ENCODE measurements around the gene SART3. TPM values are rescaled to one million over a fixed set of nuclear protein-coding genes. Genes with fewer than 3 reads are reported as not detected.

SART3 gene
- total and polyA plus RNA-seq, 2 of the 13 experiments (the other 11 are each of a cell fraction or from before 2014, with no cell fraction given) = 16.1 to 69.9 TPM

GRCh38 chr12:108565146-108565545, 4.2 kb upstream of the SART3 start (continued):
- TF ChIP-seq PRDM4 (CRISPR knock-in tag; IDR thresholded peaks at IDR 0.05; ENCODE audit: borderline replicate concordance) (no peak), DRAP1 (CRISPR knock-in tag; IDR thresholded peaks at IDR 0.05) (no peak), SETDB1 (CRISPR knock-in tag; IDR thresholded peaks at IDR 0.05; ENCODE audit: borderline replicate concordance) (no peak), ZNF530 (CRISPR knock-in tag; IDR thresholded peaks at IDR 0.05; ENCODE audit: low read depth) (no peak), ZSCAN25 (CRISPR knock-in tag; IDR thresholded peaks at IDR 0.05) (no peak), ZFYVE20 (CRISPR knock-in tag; IDR thresholded peaks at IDR 0.05; ENCODE audit: borderline replicate concordance, low read depth) (no peak), ZNF337 (CRISPR knock-in tag; IDR thresholded peaks at IDR 0.05; ENCODE audit: borderline replicate concordance, low read depth) (no peak), KLF11 (CRISPR knock-in tag; IDR thresholded peaks at IDR 0.05) (no peak), SIX1 (CRISPR knock-in tag; IDR thresholded peaks at IDR 0.05; ENCODE audit: borderline replicate concordance) (no peak), HMG20B (CRISPR knock-in tag; conservative IDR thresholded peaks at IDR 0.05) (no peak)

GRCh38 chr12:108564724-108565123, 3.8 kb upstream of the SART3 start:
- no TSS peak for BruUV-seq (replicated peaks)
- no peak for ATAC-seq
- ChIA-PET POLR2A (no interaction called here), CTCF (ENCODE audit: low intra/inter-chr PET ratio, low total read pairs) (interaction anchor here (1.7 to 3.9 kb wide), 2 partner anchors 50 to 53 kb away, joined by 4 to 45 read pairs; no protein-coding TSS in a partner anchor)
- no peak for DNase-seq (ENCODE audit: low spot score)
- H3K27me3 ChIP-seq (ENCODE audit: control insufficient read depth in 1 of 2, insufficient read depth in 2 of 2, low read length in 2 of 2) = no peaks in the 10 kb centered on the region; a peak in 1 of 5 replicates
- no peak overlapping the region for H3K27ac ChIP-seq (ENCODE audit: extremely low read length, insufficient read depth, low read length)
- H3K9ac ChIP-seq (ENCODE audit: insufficient read depth, low read depth, low read length) = no peak overlapping the region
- no peak overlapping the region for H3K4me3 ChIP-seq (replicated peaks in 1 of 3; ENCODE audit: insufficient read depth in 1 of 3, low read depth in 2 of 3, low read length in 3 of 3)
- FAIRE-seq = no peak
- no peak overlapping the region for H3K4me2 ChIP-seq (ENCODE audit: low read depth, low read length)
- peaks cover 8% of the 10 kb centered on the region for H3K4me1 ChIP-seq (ENCODE audit: insufficient read depth, low read length)
- no peak overlapping the region for H2AFZ ChIP-seq (ENCODE audit: low read length)
- peaks cover 20 to 55% of the 10 kb centered on the region in 2 experiments for H3K36me3 ChIP-seq (replicated peaks in 1 of 2; ENCODE audit: control insufficient read depth in 1 of 2, insufficient read depth in 2 of 2, low read length in 2 of 2)
- in situ Hi-C loops (cut with HindIII; ENCODE audit: extremely low pct_ligation_motif_present, low pct_unique_long_range_greater_than_20kb) = loop anchor here (5.0 to 10.0 kb wide), 2 partner anchors 53 to 240 kb away; no protein-coding TSS in a partner anchor
- intact Hi-C loops (cut with micrococcal nuclease; ENCODE audit: unreplicated experiment) = loop anchor here (5.0 kb wide), 2 partner anchors 168 to 293 kb away; partner anchors contain the start of genes CORO1C and SSH1
- H3K79me2 ChIP-seq (ENCODE audit: insufficient read depth, low read length) = peaks cover 31% of the 10 kb centered on the region
- H3K9me3 ChIP-seq (ENCODE audit: low read length) = no peaks in the 10 kb centered on the region
- H4K20me1 ChIP-seq (ENCODE audit: insufficient read depth, low read length) = peaks cover 4% of the 10 kb centered on the region
- TF ChIP-seq ZFX (CRISPR knock-in tag; IDR thresholded peaks at IDR 0.05; ENCODE audit: low read depth) (no peak), MTA1 (CRISPR knock-in tag; IDR thresholded peaks at IDR 0.05; ENCODE audit: borderline replicate concordance) (no peak), ISX (CRISPR knock-in tag; conservative IDR thresholded peaks at IDR 0.05) (no peak), ZNF770 (CRISPR knock-in tag; IDR thresholded peaks at IDR 0.05) (no peak), TAF1 (CRISPR knock-in tag; IDR thresholded peaks at IDR 0.05) (no peak), RAD21 (CRISPR knock-in tag; IDR thresholded peaks at IDR 0.05) (no peak), ZNF253 (CRISPR knock-in tag; IDR thresholded peaks at IDR 0.05; ENCODE audit: borderline replicate concordance) (no peak), ZNF451 (CRISPR knock-in tag; IDR thresholded peaks at IDR 0.05) (no peak), ZNF740 (CRISPR knock-in tag; IDR thresholded peaks at IDR 0.05) (no peak), JUN (CRISPR knock-in tag; IDR thresholded peaks at IDR 0.05) (no peak)

Data from HepG2 (cell line).